K562 (cell line): ENCODE results near the gene ZNF12. TPM values are rescaled to one million over a fixed set of nuclear protein-coding genes. Genes with fewer than 3 reads are reported as not detected.

Experiments used
- ATAC-seq: fragments of 200-7000 bp; cut with Tn5 transposase; 3 replicates; pipeline ENCODE4 v1.9.1; 2020; ENCODE audit warnings: moderate library complexity
- BruUV-seq: library from RNA; stranded (reverse); fragments of 400-500 nt; replicated peaks from 2 replicates; lab custom pipeline; 2021; lab: Mats Ljungman, UMichigan
- CTCF ChIA-PET: fragments of 300-600 bp; formaldehyde crosslinking; extraction: SDS; loops from one replicate; lab custom pipeline; 2021; ENCODE audit warnings: low intra/inter-chr PET ratio; lab: Yijun Ruan, JAX
- POLR2A ChIA-PET: fragments of 300-600, 350-650 bp; sonication (Branson Sonifier 250); formaldehyde crosslinking; extraction: SDS; loops from one replicate; lab custom pipeline; 2021; ENCODE audit warnings: antibody characterized with exemption, inconsistent platforms; lab: Yijun Ruan, JAX
- DNase-seq, 4 experiments: peaks; one replicate each; pipeline versions ENCODE4 v3.0.0 to v3.0.0-alpha.2; 2011 to 2018; ENCODE audit warnings: low spot score in 3 of 4, mixed read lengths in 3 of 4; ENCODE audit errors: extremely low read depth in 1 of 4
- FAIRE-seq: peaks from 2 replicates; lab custom pipeline; 2011; peaks lifted over from hg19 to GRCh38; lab: Jason Lieb, UNC
- H2AFZ ChIP-seq: 2 replicates; pipeline ENCODE4 v1.6.0; 2011; ENCODE audit warnings: low read depth, low read length, control low read depth, inconsistent platforms
- H3K27ac ChIP-seq: fragments of 200-600 bp; 3 replicates; pipeline ENCODE4 v1.8.0; 2011; ENCODE audit warnings: low read depth, mild to moderate bottlenecking, control low read depth, inconsistent platforms, low read length, moderate library complexity, mixed read lengths; ENCODE audit errors: extremely low read depth
- H3K27me3 ChIP-seq, 2 experiments: fragments of 300-600 bp in 1 of 2; 2 replicates in 1 of 2; 3 replicates in 1 of 2; pipeline versions ENCODE4 v1.6.0 to v1.8.0; 2011; ENCODE audit warnings: inconsistent platforms in 2 of 2, low read length in 2 of 2, mild to moderate bottlenecking in 1 of 2, mixed read lengths in 1 of 2, moderate library complexity in 1 of 2; ENCODE audit not compliant: control insufficient read depth in 2 of 2, insufficient read depth in 2 of 2
- H3K36me3 ChIP-seq: fragments of 300-600 bp; 3 replicates; pipeline ENCODE4 v1.8.0; 2011; ENCODE audit warnings: mild to moderate bottlenecking, low read length, inconsistent platforms; ENCODE audit not compliant: control insufficient read depth, insufficient read depth
- H3K4me1 ChIP-seq, 2 experiments: fragments of 200-600 bp in 1 of 2; replicated peaks in 1 of 2; 2 replicates in 1 of 2; 3 replicates in 1 of 2; pipeline versions ENCODE4 v1.5.1 to v1.8.0; 2011; ENCODE audit warnings: inconsistent platforms in 2 of 2, low read length in 2 of 2, mild to moderate bottlenecking in 1 of 2, mixed read lengths in 1 of 2, moderate library complexity in 1 of 2; ENCODE audit not compliant: control insufficient read depth in 2 of 2, insufficient read depth in 2 of 2
- H3K4me2 ChIP-seq: 2 replicates; pipeline ENCODE4 v1.6.1; 2011; ENCODE audit warnings: low read length, control low read depth, inconsistent platforms, mixed read lengths; ENCODE audit not compliant: insufficient read depth
- H3K4me3 ChIP-seq: fragments of 200-600 bp; sonication (generic), shearing (Covaris generic); 2 replicates; pipeline ENCODE4 v1.5.1; 2016; ENCODE audit warnings: control low read depth, inconsistent platforms
- H3K79me2 ChIP-seq: fragments of 200-600 bp; 3 replicates; pipeline ENCODE4 v1.8.0; 2011; ENCODE audit warnings: low read length, inconsistent platforms; ENCODE audit not compliant: control insufficient read depth, insufficient read depth
- H3K9ac ChIP-seq, 2 experiments: 2 replicates each; pipeline versions ENCODE4 v1.6.0 to v1.6.1; 2011; ENCODE audit warnings: low read depth in 2 of 2, low read length in 2 of 2, control low read depth in 1 of 2, inconsistent platforms in 1 of 2, mild to moderate bottlenecking in 1 of 2, mixed read lengths in 1 of 2; ENCODE audit not compliant: insufficient read depth in 1 of 2
- H3K9me1 ChIP-seq: one replicate; pipeline ENCODE4 v1.6.0; 2011; ENCODE audit warnings: inconsistent platforms, mild to moderate bottlenecking, low read length, moderate library complexity; ENCODE audit not compliant: control insufficient read depth, insufficient read depth
- H3K9me3 ChIP-seq: replicated peaks from 2 replicates; pipeline ENCODE4 v1.5.1; 2011; ENCODE audit warnings: low read depth, low read length, inconsistent platforms; ENCODE audit not compliant: control insufficient read depth, insufficient read depth
- H4K20me1 ChIP-seq: replicated peaks from 2 replicates; pipeline ENCODE4 v1.6.1; 2011; ENCODE audit warnings: low read length, inconsistent platforms, mixed read lengths; ENCODE audit not compliant: control insufficient read depth, insufficient read depth
- CBX2 ChIP-seq: fragments of 200-600 bp; sonication (generic); IDR thresholded peaks from one replicate; pipeline ENCODE4 v1.6.1; 2012; ENCODE audit warnings: mild to moderate bottlenecking, low read length, inconsistent platforms; ENCODE audit not compliant: insufficient read depth, poor library complexity, severe bottlenecking
- CUX1 ChIP-seq: fragments of 200-800 bp; sonication (Bioruptor generic); IDR thresholded peaks from 2 replicates; pipeline ENCODE4 v1.6.1; 2016; ENCODE audit warnings: missing genetic modification characterization, missing compliant biosample characterization
- E2F1 ChIP-seq: sonication (generic); formaldehyde crosslinking; IDR thresholded peaks from 2 replicates; pipeline ENCODE4 v1.8.1; 2023; ENCODE audit warnings: mild to moderate bottlenecking, missing genetic modification reagents, moderate library complexity
- ELF2 ChIP-seq: fragments of 250-450 bp; sonication (Bioruptor Pico); IDR thresholded peaks from 2 replicates; pipeline ENCODE4 v1.5.0; 2021; ENCODE audit warnings: mild to moderate bottlenecking
- ETV6 ChIP-seq, 3 experiments: fragments of 150-350 bp in 1 of 3; sonication (generic) in 1 of 3; formaldehyde crosslinking in 1 of 3; IDR thresholded peaks; 2 replicates each; pipeline versions ENCODE4 v1.6.1 to v1.8.0; 2014 to 2022; ENCODE audit warnings: borderline replicate concordance in 2 of 3, low read depth in 2 of 3, antibody characterized with exemption in 1 of 3, low read length in 1 of 3, mild to moderate bottlenecking in 1 of 3, missing genetic modification reagents in 1 of 3
- JUND ChIP-seq, 2 experiments: IDR thresholded peaks; 2 replicates in 1 of 2; 3 replicates in 1 of 2; pipeline ENCODE4 v1.6.1; 2011; ENCODE audit warnings: borderline replicate concordance in 2 of 2, low read depth in 2 of 2, low read length in 2 of 2, improper control_type of control experiment in 1 of 2, missing biosample characterization in 1 of 2, missing genetic modification characterization in 1 of 2, missing genetic modification reagents in 1 of 2
- KLF1 ChIP-seq: fragments of 450-650 bp; IDR thresholded peaks from 2 replicates; pipeline ENCODE4 v1.6.1; 2016; ENCODE audit warnings: missing genetic modification characterization, missing compliant biosample characterization
- POLR2G ChIP-seq: fragments of 200-400 bp; formaldehyde crosslinking; IDR thresholded peaks from 2 replicates; pipeline ENCODE4 v1.6.1; 2017; ENCODE audit warnings: low read depth, mild to moderate bottlenecking, antibody characterized with exemption, low read length, moderate library complexity
- RBM17 ChIP-seq: fragments of 200-400 bp; formaldehyde crosslinking; IDR thresholded peaks from 2 replicates; pipeline ENCODE4 v1.6.1; 2017; ENCODE audit warnings: low read depth, mild to moderate bottlenecking, low read length, borderline replicate concordance
- ZNF274 ChIP-seq: IDR thresholded peaks from 2 replicates; pipeline ENCODE4 v1.6.1; 2011; ENCODE audit warnings: low read depth, mild to moderate bottlenecking, low read length, moderate library complexity, borderline replicate concordance
- ZNF764 ChIP-seq: fragments of 250-450 bp; sonication (Bioruptor Pico); IDR thresholded peaks from 2 replicates; pipeline ENCODE4 v1.4.0; 2020; ENCODE audit warnings: low read depth, mild to moderate bottlenecking, moderate library complexity
- whole genome bisulfite sequencing: fragments of 100-300 bp; shearing (Covaris generic); methylation state at CpG from one replicate; pipeline ENCODE4 v1.1.6; 2016; ENCODE audit warnings: low coverage, mixed read lengths; ENCODE audit not compliant: insufficient coverage; ENCODE audit errors: missing lambda C conversion rate; 5-methylcytosine and 5-hydroxymethylcytosine counted together
- in situ Hi-C: fragments of 300-500 bp; cut with MboI; formaldehyde crosslinking; loops from 4 replicates; pipeline ENCODE4 v1.15.0; 2018; ENCODE audit warnings: inconsistent platforms, mixed read lengths
- intact Hi-C: fragments of 100-400 bp; cut with micrococcal nuclease; formaldehyde crosslinking; loops from 2 replicates; pipeline ENCODE4 v1.14.2; 2022
- polyA plus RNA-seq, 8 experiments: library from polyadenylated mRNA; depleted of rRNA in 4 of 8; stranded (reverse) in 5 of 8; unstranded in 3 of 8; fragments of >200 nt; fragmentation: Nextera tagmentation in 2 of 8; fragmentation: Illumina TruSeq in 1 of 8; extraction: Ambion mirVana in 2 of 8; extraction: Trizol in 1 of 8; gene quantifications; 2 replicates each; pipeline versions ENCODE4 v1.2.1 to v1.2.3, GENCODE V29; 2011 to 2014; ENCODE audit warnings: inconsistent platforms in 1 of 8, missing spikeins in 1 of 8
- total RNA-seq, 7 experiments: library from RNA; depleted of rRNA in 6 of 7; stranded (reverse); fragments of >200 nt in 6 of 7; fragmentation: Illumina TruSeq in 2 of 7; extraction: Trizol in 2 of 7; gene quantifications; 2 replicates each; pipeline versions ENCODE4 v1.2.1 to v1.2.3, GENCODE V29; 2011 to 2021; ENCODE audit warnings: low replicate concordance in 1 of 7
- TF ChIP-seq, protein P1 (sequence below): fragments of 250-450 bp; sonication (Bioruptor Pico); IDR thresholded peaks from 2 replicates; pipeline ENCODE4 v1.8.0; 2021; ENCODE audit warnings: borderline replicate concordance, mild to moderate bottlenecking, moderate library complexity; ENCODE audit not compliant: poor library complexity, severe bottlenecking

ZNF12 gene
- total and polyA plus RNA-seq, 9 of the 15 experiments (the other 6 are each of a cell fraction or from before 2014, with no cell fraction given), result 5.8 to 32.3 (median 18.9) TPM

GRCh38 chr7:6680146-6680545, 26.6 kb downstream of the ZNF12 start (continued):
- TF ChIP-seq, protein P1, sequence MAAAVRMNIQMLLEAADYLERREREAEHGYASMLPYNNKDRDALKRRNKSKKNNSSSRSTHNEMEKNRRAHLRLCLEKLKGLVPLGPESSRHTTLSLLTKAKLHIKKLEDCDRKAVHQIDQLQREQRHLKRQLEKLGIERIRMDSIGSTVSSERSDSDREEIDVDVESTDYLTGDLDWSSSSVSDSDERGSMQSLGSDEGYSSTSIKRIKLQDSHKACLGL (CRISPR knock-in tag), result no peak

- CTCF ChIA-PET, result no interaction called here
- DNase-seq, result no peak
- POLR2A ChIA-PET, result no interaction called here
- Histone ChIP-seq H3K27me3 (no peaks in the 10 kb centered on the region), H3K9me3 (peaks cover 16% of the 10 kb centered on the region), H3K27ac (no peak overlapping the region), H3K4me1 (no peaks in the 10 kb centered on the region), H3K4me3 (no peak overlapping the region), H4K20me1 (no peaks in the 10 kb centered on the region), H3K79me2 (no peaks in the 10 kb centered on the region), H3K9me1 (no peaks in the 10 kb centered on the region), H2AFZ (no peak overlapping the region), H3K4me2 (no peak overlapping the region), H3K9ac (no peak overlapping the region), H3K36me3 (no peaks in the 10 kb centered on the region)
- no peak for ATAC-seq
- BruUV-seq, result no TSS peak
- intact Hi-C loops, result no loop called here
- FAIRE-seq, result no peak
- in situ Hi-C loops, result no loop called here
- 0% methylated on average over 1 of the region's 1 CpG for WGBS
- no peak for TF ChIP-seq RBM17
- TF ChIP-seq CBX2, result no peak
- TF ChIP-seq JUND (IDR thresholded peaks at IDR 0.05; ENCODE audit: borderline replicate concordance, low read depth, low read length), result no peak
- TF ChIP-seq JUND (tag; IDR thresholded peaks at IDR 0.05; ENCODE audit: borderline replicate concordance, low read depth, low read length), result no peak
- no peak for TF ChIP-seq CUX1 (CRISPR knock-in tag)
- TF ChIP-seq ZNF274, result peak; percentile 98
- TF ChIP-seq ZNF764 (CRISPR knock-in tag), result no peak
- TF ChIP-seq POLR2G, result no peak
- no peak for TF ChIP-seq ELF2 (CRISPR knock-in tag)
- TF ChIP-seq KLF1 (tag), result no peak
- TF ChIP-seq E2F1, result no peak
- no peak for TF ChIP-seq ETV6 (IDR thresholded peaks at IDR 0.05; ENCODE audit: borderline replicate concordance in 1 of 2, low read depth in 2 of 2, low read length in 1 of 2)
- no peak for TF ChIP-seq ETV6 (CRISPR knock-in tag; IDR thresholded peaks at IDR 0.05; ENCODE audit: borderline replicate concordance)
Observed at GRCh38 chr7:6675807-6676405, 30.8 kb downstream of the ZNF12 start.
